ENCODE data around the gene C15orf62. TPM values are rescaled to one million over a fixed set of nuclear protein-coding genes. Genes with fewer than 3 reads are reported as not detected.

Gene C15orf62
- total RNA-seq, 4 donors from 2014 or later, result 6.8 to 25.2 (median 19.6) TPM

DNA sequence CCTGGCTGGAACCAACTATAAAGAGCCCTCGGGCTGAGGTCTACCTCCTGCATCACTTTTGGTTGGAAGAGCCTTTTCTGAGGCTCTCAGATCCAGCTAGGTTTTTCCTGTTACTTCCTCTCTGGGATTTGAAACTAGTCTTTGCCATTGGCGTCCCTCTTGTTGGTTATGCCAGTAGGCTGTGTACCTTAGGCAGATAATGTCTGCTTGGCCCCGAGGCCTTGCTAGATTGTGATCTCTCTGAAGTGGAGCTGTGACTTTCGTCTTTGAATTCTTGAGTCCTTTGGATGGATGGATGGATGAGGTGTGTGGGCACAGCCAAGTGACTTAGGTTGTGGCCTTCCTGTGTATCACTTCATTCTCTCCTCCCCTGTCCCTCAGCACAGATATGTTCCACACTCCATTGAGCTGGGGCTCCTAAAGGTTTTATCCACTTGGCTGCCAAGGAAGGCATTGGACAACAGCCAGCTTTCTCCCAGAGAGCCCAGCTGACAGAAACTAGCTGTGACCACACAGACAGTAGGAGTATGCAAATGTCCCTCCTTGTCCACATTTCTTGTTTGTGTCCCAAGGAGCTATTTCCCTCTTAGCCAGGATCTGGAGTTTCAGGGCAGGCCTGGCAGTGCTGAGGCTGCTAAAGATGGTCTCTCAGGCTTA lies 45.4 kb downstream of the C15orf62 start:
- WGBS, result 72% methylated on average over 4 of the region's 4 CpGs
- H3K27me3 ChIP-seq, result no peaks in the 10 kb centered on the region
- TF ChIP-seq POLR2AphosphoS5 (IDR thresholded peaks at IDR 0.05), result no peak
- TF ChIP-seq POLR2A (IDR thresholded peaks at IDR 0.05), result no peak
- TF ChIP-seq, protein P1, sequence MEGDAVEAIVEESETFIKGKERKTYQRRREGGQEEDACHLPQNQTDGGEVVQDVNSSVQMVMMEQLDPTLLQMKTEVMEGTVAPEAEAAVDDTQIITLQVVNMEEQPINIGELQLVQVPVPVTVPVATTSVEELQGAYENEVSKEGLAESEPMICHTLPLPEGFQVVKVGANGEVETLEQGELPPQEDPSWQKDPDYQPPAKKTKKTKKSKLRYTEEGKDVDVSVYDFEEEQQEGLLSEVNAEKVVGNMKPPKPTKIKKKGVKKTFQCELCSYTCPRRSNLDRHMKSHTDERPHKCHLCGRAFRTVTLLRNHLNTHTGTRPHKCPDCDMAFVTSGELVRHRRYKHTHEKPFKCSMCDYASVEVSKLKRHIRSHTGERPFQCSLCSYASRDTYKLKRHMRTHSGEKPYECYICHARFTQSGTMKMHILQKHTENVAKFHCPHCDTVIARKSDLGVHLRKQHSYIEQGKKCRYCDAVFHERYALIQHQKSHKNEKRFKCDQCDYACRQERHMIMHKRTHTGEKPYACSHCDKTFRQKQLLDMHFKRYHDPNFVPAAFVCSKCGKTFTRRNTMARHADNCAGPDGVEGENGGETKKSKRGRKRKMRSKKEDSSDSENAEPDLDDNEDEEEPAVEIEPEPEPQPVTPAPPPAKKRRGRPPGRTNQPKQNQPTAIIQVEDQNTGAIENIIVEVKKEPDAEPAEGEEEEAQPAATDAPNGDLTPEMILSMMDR (IDR thresholded peaks at IDR 0.05), result no peak
- no peak for TF ChIP-seq EP300 (IDR thresholded peaks at IDR 0.05)
- H3K36me3 ChIP-seq, result peaks cover 32% of the 10 kb centered on the region
- DNase-seq (ENCODE audit: low spot score in 2 of 2), result no peak
- H3K4me3 ChIP-seq, result no peak overlapping the region
- no peak overlapping the region for H3K27ac ChIP-seq
- H3K9me3 ChIP-seq, result no peaks in the 10 kb centered on the region
- H3K4me1 ChIP-seq, result no peaks in the 10 kb centered on the region

DNA sequence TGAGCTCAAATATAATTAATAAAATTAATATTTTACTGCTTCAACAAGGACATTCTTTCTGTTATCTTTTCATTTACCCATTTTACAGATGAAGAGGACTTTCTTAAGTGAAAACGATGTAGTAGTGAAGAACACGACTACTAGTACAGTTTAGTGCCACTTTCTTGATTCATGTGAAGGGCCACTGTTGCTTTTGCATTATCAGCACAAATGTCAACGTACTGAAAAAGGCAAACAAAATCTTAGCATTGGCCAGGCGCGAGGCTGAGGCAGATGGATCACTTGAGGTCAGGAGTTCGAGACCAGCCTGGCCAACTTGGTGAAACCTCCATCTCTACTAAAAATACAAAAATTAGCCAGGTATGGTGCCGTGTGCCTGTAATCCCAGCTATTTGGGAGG lies 49.3 kb downstream of the C15orf62 start:
- Histone ChIP-seq H3K4me1 (no peaks in the 10 kb centered on the region), H3K4me3 (no peak overlapping the region), H3K9me3 (no peaks in the 10 kb centered on the region), H3K36me3 (peaks cover 9% of the 10 kb centered on the region), H3K27me3 (no peaks in the 10 kb centered on the region), H3K27ac (no peak overlapping the region)
- TF ChIP-seq POLR2A (IDR thresholded peaks at IDR 0.05) (no peak), POLR2AphosphoS5 (IDR thresholded peaks at IDR 0.05) (no peak), EP300 (IDR thresholded peaks at IDR 0.05) (no peak)
- TF ChIP-seq, protein P1 (IDR thresholded peaks at IDR 0.05), result no peak
- no peak for DNase-seq (ENCODE audit: low spot score in 2 of 2)
- 84% methylated on average over 7 of the region's 7 CpGs for WGBS

DNA sequence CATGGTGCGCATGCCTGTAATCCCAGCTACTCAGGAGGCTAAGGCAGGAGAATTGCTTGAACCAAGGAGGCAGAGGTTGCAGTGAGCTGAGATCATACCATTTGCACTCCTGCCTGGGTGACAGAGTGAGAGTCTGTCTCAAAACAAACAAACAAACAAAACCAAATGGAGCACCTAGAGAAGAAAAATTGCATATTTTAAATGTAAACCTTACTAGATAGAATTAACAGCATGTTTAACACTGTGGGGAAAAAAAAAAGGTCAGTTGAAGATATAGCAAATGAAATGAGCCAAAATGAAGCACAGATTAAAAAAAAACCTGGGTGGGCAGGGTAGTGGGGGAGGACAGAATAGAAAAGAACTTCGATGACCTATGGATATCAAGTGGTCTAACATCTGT lies 51.4 kb downstream of the C15orf62 start:
- Histone ChIP-seq H3K27me3 (no peaks in the 10 kb centered on the region), H3K36me3 (no peaks in the 10 kb centered on the region), H3K4me3 (no peak overlapping the region), H3K9me3 (no peaks in the 10 kb centered on the region), H3K4me1 (no peaks in the 10 kb centered on the region), H3K27ac (no peak overlapping the region)
- WGBS, result 85% methylated on average over 2 of the region's 2 CpGs
- TF ChIP-seq, protein P1 (IDR thresholded peaks at IDR 0.05), result no peak
- DNase-seq (ENCODE audit: low spot score in 2 of 2), result no peak

Other genes starting within 250 kb of the C15orf62 start
- 10 to 100 TPM; 13.4 to 27.6 (median 19.6) TPM for gene CCDC32, start 204.9 kb upstream of the C15orf62 start, total RNA-seq
- gene RPUSD2, start 200.7 kb upstream of the C15orf62 start, total RNA-seq, result 10 to 100 TPM in 3 of 4 donors, 1 to 10 TPM in 1; 8.1 to 14.0 (median 12.1) TPM
- 1 to 10 TPM; 2.5 to 4.9 (median 3.1) TPM for gene KNL1, start 175.7 kb upstream of the C15orf62 start, total RNA-seq
- gene RAD51, start 74.8 kb upstream of the C15orf62 start, total RNA-seq, result 1 to 10 TPM in 2 of 4 donors, under 1 TPM in 2; 0.64 to 2.2 (median 1.1) TPM
- 10 to 100 TPM; 25.4 to 44.8 (median 35.6) TPM for gene RMDN3, start 14.7 kb upstream of the C15orf62 start, total RNA-seq
- 10 to 100 TPM; 39.4 to 70.3 (median 56.2) TPM for gene GCHFR, start 5.9 kb upstream of the C15orf62 start, total RNA-seq
- 10 to 100 TPM; 33.3 to 57.1 (median 37.9) TPM for gene ZFYVE19, start 37.1 kb downstream of the C15orf62 start, total RNA-seq
- 10 to 100 TPM; 20.4 to 40.2 (median 30.3) TPM for gene DNAJC17, start 37.5 kb downstream of the C15orf62 start, total RNA-seq
- gene PPP1R14D, start 58.7 kb downstream of the C15orf62 start, total RNA-seq, result not detected
- gene SPINT1, start 74.1 kb downstream of the C15orf62 start, total RNA-seq, result 100 to 1,000 TPM; 303 to 430 (median 372) TPM
- 10 to 100 TPM; 46.9 to 96.3 (median 79.7) TPM for gene RHOV, start 104.3 kb downstream of the C15orf62 start, total RNA-seq
- 10 to 100 TPM; 15.0 to 24.9 (median 19.7) TPM for gene VPS18, start 124.5 kb downstream of the C15orf62 start, total RNA-seq
- gene DLL4, start 159.4 kb downstream of the C15orf62 start, total RNA-seq, result 1 to 10 TPM in 3 of 4 donors, under 1 TPM in 1; 0.47 to 5.3 (median 2.6) TPM
- 1 to 10 TPM in 3 of 4 donors, not detected in 1; 2.6 to 10.0 (median 3.3) TPM for gene CHAC1, start 183.5 kb downstream of the C15orf62 start, total RNA-seq

Measured in suprapubic skin (tissue), 4 donors.